HL-60 (cell line): ENCODE results near the gene MS4A10.

Source experiments
- DNase-seq, 2 experiments: peaks; one replicate each; pipeline ENCODE4 v3.0.0-alpha.2; 2010 to 2020; ENCODE audit warnings: low read depth in 1 of 2, low spot score in 1 of 2
- H3K27ac ChIP-seq: fragments of 250-450 bp; sonication (Bioruptor Pico); replicated peaks from 2 replicates; pipeline ENCODE4 v1.5.1; 2020; ENCODE audit warnings: mild to moderate bottlenecking, moderate library complexity
- H3K27me3 ChIP-seq: fragments of 250-450 bp; sonication (Bioruptor Pico); 2 replicates; pipeline ENCODE4 v1.5.1; 2021; ENCODE audit warnings: mild to moderate bottlenecking, moderate library complexity; ENCODE audit not compliant: insufficient read depth, poor library complexity, severe bottlenecking
- H3K4me3 ChIP-seq: replicated peaks from 2 replicates; pipeline ENCODE4 v1.5.1; 2011; ENCODE audit warnings: mild to moderate bottlenecking, control low read depth, low read length; ENCODE audit not compliant: insufficient read depth
- GABPA ChIP-seq: IDR thresholded peaks from 2 replicates; pipeline ENCODE4 v1.6.1; 2012; ENCODE audit warnings: low read depth
- POLR2AphosphoS5 ChIP-seq: IDR thresholded peaks from 2 replicates; pipeline ENCODE4 v1.6.1; 2012; ENCODE audit warnings: low read depth
- SPI1 ChIP-seq: IDR thresholded peaks from 2 replicates; pipeline ENCODE4 v1.6.1; 2012; ENCODE audit warnings: low read depth, mild to moderate bottlenecking, borderline replicate concordance
- TF ChIP-seq, protein P1 (sequence below): IDR thresholded peaks from 2 replicates; pipeline ENCODE4 v1.6.1; 2012; ENCODE audit warnings: low read depth; ENCODE audit not compliant: insufficient replicate concordance
- TF ChIP-seq, protein P2 (sequence below): IDR thresholded peaks from one replicate; pipeline ENCODE4 v1.5.1; 2011; ENCODE audit warnings: low read length, control low read depth, inconsistent platforms; ENCODE audit not compliant: insufficient read depth

Gene MS4A10

DNA sequence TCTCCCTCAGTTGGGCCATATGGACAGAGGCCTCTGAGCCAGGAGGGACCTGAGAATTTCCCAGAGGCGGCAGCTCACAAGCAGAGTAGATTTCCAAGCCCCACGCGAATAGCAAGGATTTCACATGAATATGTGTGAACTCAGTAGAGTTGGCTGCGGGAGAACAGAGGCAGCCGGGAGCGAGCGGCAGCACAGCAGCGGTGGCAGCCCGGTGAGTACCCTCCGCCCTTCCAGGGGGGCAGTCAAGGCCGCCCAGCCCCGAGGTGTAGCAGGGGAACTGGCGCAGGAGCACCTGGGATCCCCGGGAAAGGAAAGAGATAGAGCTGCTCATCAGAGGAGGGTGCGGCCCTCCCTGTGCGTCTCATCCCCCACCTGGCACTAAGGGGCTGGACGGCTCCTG lies 36.9 kb upstream of the MS4A10 start:
- no peak for DNase-seq
- no peak overlapping the region for H3K27ac ChIP-seq
- TF ChIP-seq, protein P1, sequence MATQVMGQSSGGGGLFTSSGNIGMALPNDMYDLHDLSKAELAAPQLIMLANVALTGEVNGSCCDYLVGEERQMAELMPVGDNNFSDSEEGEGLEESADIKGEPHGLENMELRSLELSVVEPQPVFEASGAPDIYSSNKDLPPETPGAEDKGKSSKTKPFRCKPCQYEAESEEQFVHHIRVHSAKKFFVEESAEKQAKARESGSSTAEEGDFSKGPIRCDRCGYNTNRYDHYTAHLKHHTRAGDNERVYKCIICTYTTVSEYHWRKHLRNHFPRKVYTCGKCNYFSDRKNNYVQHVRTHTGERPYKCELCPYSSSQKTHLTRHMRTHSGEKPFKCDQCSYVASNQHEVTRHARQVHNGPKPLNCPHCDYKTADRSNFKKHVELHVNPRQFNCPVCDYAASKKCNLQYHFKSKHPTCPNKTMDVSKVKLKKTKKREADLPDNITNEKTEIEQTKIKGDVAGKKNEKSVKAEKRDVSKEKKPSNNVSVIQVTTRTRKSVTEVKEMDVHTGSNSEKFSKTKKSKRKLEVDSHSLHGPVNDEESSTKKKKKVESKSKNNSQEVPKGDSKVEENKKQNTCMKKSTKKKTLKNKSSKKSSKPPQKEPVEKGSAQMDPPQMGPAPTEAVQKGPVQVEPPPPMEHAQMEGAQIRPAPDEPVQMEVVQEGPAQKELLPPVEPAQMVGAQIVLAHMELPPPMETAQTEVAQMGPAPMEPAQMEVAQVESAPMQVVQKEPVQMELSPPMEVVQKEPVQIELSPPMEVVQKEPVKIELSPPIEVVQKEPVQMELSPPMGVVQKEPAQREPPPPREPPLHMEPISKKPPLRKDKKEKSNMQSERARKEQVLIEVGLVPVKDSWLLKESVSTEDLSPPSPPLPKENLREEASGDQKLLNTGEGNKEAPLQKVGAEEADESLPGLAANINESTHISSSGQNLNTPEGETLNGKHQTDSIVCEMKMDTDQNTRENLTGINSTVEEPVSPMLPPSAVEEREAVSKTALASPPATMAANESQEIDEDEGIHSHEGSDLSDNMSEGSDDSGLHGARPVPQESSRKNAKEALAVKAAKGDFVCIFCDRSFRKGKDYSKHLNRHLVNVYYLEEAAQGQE = no peak
- TF ChIP-seq GABPA (no peak), SPI1 (no peak), POLR2AphosphoS5 (no peak)
- TF ChIP-seq, protein P2, sequence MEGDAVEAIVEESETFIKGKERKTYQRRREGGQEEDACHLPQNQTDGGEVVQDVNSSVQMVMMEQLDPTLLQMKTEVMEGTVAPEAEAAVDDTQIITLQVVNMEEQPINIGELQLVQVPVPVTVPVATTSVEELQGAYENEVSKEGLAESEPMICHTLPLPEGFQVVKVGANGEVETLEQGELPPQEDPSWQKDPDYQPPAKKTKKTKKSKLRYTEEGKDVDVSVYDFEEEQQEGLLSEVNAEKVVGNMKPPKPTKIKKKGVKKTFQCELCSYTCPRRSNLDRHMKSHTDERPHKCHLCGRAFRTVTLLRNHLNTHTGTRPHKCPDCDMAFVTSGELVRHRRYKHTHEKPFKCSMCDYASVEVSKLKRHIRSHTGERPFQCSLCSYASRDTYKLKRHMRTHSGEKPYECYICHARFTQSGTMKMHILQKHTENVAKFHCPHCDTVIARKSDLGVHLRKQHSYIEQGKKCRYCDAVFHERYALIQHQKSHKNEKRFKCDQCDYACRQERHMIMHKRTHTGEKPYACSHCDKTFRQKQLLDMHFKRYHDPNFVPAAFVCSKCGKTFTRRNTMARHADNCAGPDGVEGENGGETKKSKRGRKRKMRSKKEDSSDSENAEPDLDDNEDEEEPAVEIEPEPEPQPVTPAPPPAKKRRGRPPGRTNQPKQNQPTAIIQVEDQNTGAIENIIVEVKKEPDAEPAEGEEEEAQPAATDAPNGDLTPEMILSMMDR = no peak

DNA sequence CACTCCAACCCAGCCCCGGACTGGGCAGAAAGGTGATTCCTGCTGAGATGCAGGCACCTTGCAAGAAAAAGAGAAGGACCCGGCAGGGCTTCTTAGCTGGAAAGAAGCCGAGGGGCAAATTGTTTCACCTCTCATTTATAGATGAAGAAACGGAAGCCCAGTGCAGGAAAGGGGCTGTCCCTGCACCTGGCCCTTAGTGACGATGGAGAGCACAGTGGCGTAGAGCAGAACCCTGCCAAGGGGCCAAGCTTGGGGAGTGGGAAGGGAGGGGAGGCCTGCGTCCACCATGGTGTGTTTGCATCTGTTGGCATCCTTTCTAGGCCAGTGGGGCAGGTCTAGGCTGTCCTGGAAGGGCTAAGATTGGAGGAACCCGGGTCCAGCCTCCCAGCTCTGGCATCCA lies 36.3 kb upstream of the MS4A10 start:
- TF ChIP-seq GABPA = no peak
- TF ChIP-seq POLR2AphosphoS5 = no peak
- TF ChIP-seq, protein P2 = no peak
- no peak for TF ChIP-seq SPI1
- TF ChIP-seq, protein P1 = no peak
- H3K27me3 ChIP-seq = no peaks in the 10 kb centered on the region
- H3K4me3 ChIP-seq = no peak overlapping the region
- DNase-seq = no peak
- H3K27ac ChIP-seq = no peak overlapping the region

More for the DNA sequence above, 36.9 kb upstream of the MS4A10 start:
- Histone ChIP-seq H3K27me3 (no peaks in the 10 kb centered on the region), H3K4me3 (no peak overlapping the region)

DNA sequence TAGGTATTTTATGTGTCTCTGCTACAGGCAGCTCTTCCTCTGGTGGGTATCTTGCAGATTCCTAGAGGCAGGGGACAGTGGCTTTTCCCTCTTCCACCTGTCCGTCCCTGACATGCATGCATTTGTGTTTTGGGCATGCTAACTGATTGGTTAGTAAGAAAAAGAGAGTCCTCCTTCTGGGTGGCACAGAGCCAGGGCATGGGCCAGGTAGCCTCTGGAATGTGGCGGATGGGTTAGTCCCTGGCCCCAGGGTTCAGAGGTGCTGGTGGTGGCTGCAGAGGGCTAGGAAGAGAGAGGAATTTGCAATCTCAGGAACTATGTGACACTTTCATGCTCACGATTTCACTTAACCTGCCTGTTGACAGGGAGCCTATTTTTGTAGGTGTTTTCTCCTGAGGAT lies 34.2 kb upstream of the MS4A10 start:
- no peak for DNase-seq
- no peak for TF ChIP-seq POLR2AphosphoS5
- TF ChIP-seq, protein P2 = no peak
- TF ChIP-seq, protein P1 = no peak
- no peak for TF ChIP-seq SPI1
- TF ChIP-seq GABPA = no peak
- Histone ChIP-seq H3K27ac (no peak overlapping the region), H3K4me3 (no peak overlapping the region), H3K27me3 (no peaks in the 10 kb centered on the region)
